Measurements from ENCODE around the gene IL6. TPM values are rescaled to one million over a fixed set of nuclear protein-coding genes. Genes with fewer than 3 reads are reported as not detected.
"Not testable (repeated sequence)": the region's sequence is repeated elsewhere in the genome, so short reads cannot be mapped to it uniquely, and the experiment has no call there.

Gene IL6
- total RNA-seq, 2 experiments from 2014 or later, result 3.8 to 4.0 TPM

- no peak overlapping the region for H3K4me3 Mint-ChIP-seq
- no peaks in the 10 kb centered on the region for H3K36me3 Mint-ChIP-seq (ENCODE audit: low read depth)
- no peaks in the 10 kb centered on the region for H3K4me1 Mint-ChIP-seq (ENCODE audit: low read depth)
- intact Hi-C loops (cut with micrococcal nuclease), result no loop called here
- no peaks in the 10 kb centered on the region for H3K9me3 Mint-ChIP-seq
- CTCF ChIA-PET, result interaction anchor here (2.5 kb wide), 1 partner anchor 11 kb away, joined by 15 read pairs; no protein-coding TSS in a partner anchor
- no peak for DNase-seq
- H3K27me3 Mint-ChIP-seq (ENCODE audit: low read depth), result peaks cover 10% of the 10 kb centered on the region
- H3K27ac Mint-ChIP-seq, result no peak overlapping the region
Observed at GRCh38 chr7:22771872-22772228, 44.9 kb downstream of the IL6 start.

GRCh38 chr7:22772885-22773284, 45.9 kb downstream of the IL6 start:
- CTCF ChIA-PET, result interaction anchor here (2.5 kb wide), 1 partner anchor 10 kb away, joined by 15 read pairs; no protein-coding TSS in a partner anchor
- no peaks in the 10 kb centered on the region for H3K9me3 Mint-ChIP-seq
- no peak overlapping the region for H3K4me3 Mint-ChIP-seq
- H3K36me3 Mint-ChIP-seq (ENCODE audit: low read depth), result no peaks in the 10 kb centered on the region
- intact Hi-C loops (cut with micrococcal nuclease), result no loop called here
- peaks cover 10% of the 10 kb centered on the region for H3K27me3 Mint-ChIP-seq (ENCODE audit: low read depth)
- H3K27ac Mint-ChIP-seq, result no peak overlapping the region
- DNase-seq, result no peak
- H3K4me1 Mint-ChIP-seq (ENCODE audit: low read depth), result no peaks in the 10 kb centered on the region

- no peaks in the 10 kb centered on the region for H3K27me3 Mint-ChIP-seq (ENCODE audit: low read depth)
- no peaks in the 10 kb centered on the region for H3K36me3 Mint-ChIP-seq (ENCODE audit: low read depth)
- intact Hi-C loops (cut with micrococcal nuclease), result no loop called here
- no peak for DNase-seq
- CTCF ChIA-PET, result interaction anchor here (0.7 to 0.9 kb wide), 2 partner anchors 216 to 224 kb away, joined by 3 to 4 read pairs; no protein-coding TSS in a partner anchor
- H3K27ac Mint-ChIP-seq, result no peak overlapping the region
- H3K4me1 Mint-ChIP-seq (ENCODE audit: low read depth), result no peaks in the 10 kb centered on the region
- H3K9me3 Mint-ChIP-seq, result no peaks in the 10 kb centered on the region
- H3K4me3 Mint-ChIP-seq, result no peak overlapping the region
Observed at GRCh38 chr7:22776964-22777363, 50.0 kb downstream of the IL6 start.

- intact Hi-C loops (cut with micrococcal nuclease), result not testable (repeated sequence)
Observed at GRCh38 chr7:22779730-22780323, 52.8 kb downstream of the IL6 start.

GRCh38 chr7:22781230-22781711, 54.3 kb downstream of the IL6 start:
- H3K27me3 Mint-ChIP-seq (ENCODE audit: low read depth), result no peaks in the 10 kb centered on the region
- no peak overlapping the region for H3K4me3 Mint-ChIP-seq
- no peaks in the 10 kb centered on the region for H3K4me1 Mint-ChIP-seq (ENCODE audit: low read depth)
- no peak overlapping the region for H3K27ac Mint-ChIP-seq
- intact Hi-C loops (cut with micrococcal nuclease), result no loop called here
- no peak for DNase-seq
- no peaks in the 10 kb centered on the region for H3K9me3 Mint-ChIP-seq
- CTCF ChIA-PET, result interaction anchor here (0.6 to 6.3 kb wide), 4 partner anchors 17 to 220 kb away, joined by 3 to 91 read pairs (median 8); partner anchors contain the start of gene IL6
- H3K36me3 Mint-ChIP-seq (ENCODE audit: low read depth), result no peaks in the 10 kb centered on the region

More at GRCh38 chr7:22779730-22780323, 52.8 kb downstream of the IL6 start:
- H3K4me3 Mint-ChIP-seq; DNase-seq; H3K4me1 Mint-ChIP-seq (ENCODE audit: low read depth); H3K27ac Mint-ChIP-seq; H3K27me3 Mint-ChIP-seq (ENCODE audit: low read depth); H3K9me3 Mint-ChIP-seq; H3K36me3 Mint-ChIP-seq (ENCODE audit: low read depth): not testable (repeated sequence)
- CTCF ChIA-PET, result interaction anchor here (1.4 to 1.5 kb wide), 2 partner anchors 14 to 216 kb away, joined by 4 read pairs; no protein-coding TSS in a partner anchor

Other genes starting within 250 kb of the IL6 start
- under 1 TPM in 1 of 2 experiments, not detected in 1; 0.19 TPM for gene STEAP1B, start 227.0 kb upstream of the IL6 start, total RNA-seq
- gene TOMM7, start 95.6 kb downstream of the IL6 start, total RNA-seq, result 100 to 1,000 TPM; 269 to 297 TPM

Measured in activated naive CD4-positive, alpha-beta T cell treated with anti-CD3 and anti-CD28 coated beads for 36 hours (primary cell).